Measurements from ENCODE around the gene SSX3.
"Not testable (repeated sequence)": the region's sequence is repeated elsewhere in the genome, so short reads cannot be mapped to it uniquely, and the experiment has no call there.

SSX3 gene

GRCh38 chrX:48356315-48357094, at the start of gene SSX3:
Gene SSX3 (minus strand): TSS chrX:48356703. CDS start chrX:48355249, 1,454 bp downstream.
- DNase-seq (ENCODE audit: low read depth) = not testable (repeated sequence)

GRCh38 chrX:48397825-48398224, 41.3 kb upstream of the SSX3 start:
- DNase-seq (ENCODE audit: low read depth) = not testable (repeated sequence)

GRCh38 chrX:48396931-48397330, 40.4 kb upstream of the SSX3 start:
- DNase-seq (ENCODE audit: low read depth) = not testable (repeated sequence)

GRCh38 chrX:48383239-48383638, 26.7 kb upstream of the SSX3 start, which contains the start of gene SSX4:
Gene SSX4 (plus strand): TSS chrX:48383539. CDS start chrX:48384054, 515 bp downstream.
- DNase-seq (ENCODE audit: low read depth) = not testable (repeated sequence)

GRCh38 chrX:48370408-48370807, 13.9 kb upstream of the SSX3 start:
- DNase-seq (ENCODE audit: low read depth) = not testable (repeated sequence)

- not testable (repeated sequence) for DNase-seq (ENCODE audit: low read depth)
Measured at GRCh38 chrX:48367717-48368408, 11.4 kb upstream of the SSX3 start.

GRCh38 chrX:48359281-48359680, 2.8 kb upstream of the SSX3 start:
- DNase-seq (ENCODE audit: low read depth) = not testable (repeated sequence)

- DNase-seq (ENCODE audit: low read depth) = no peak
Measured at GRCh38 chrX:48357681-48358080, 1.2 kb upstream of the SSX3 start.

- not testable (repeated sequence) for DNase-seq (ENCODE audit: low read depth)
Measured at GRCh38 chrX:48346059-48346458, 10.4 kb downstream of the SSX3 start.

- DNase-seq (ENCODE audit: low read depth) = not testable (repeated sequence)
Measured at GRCh38 chrX:48313996-48314395, 42.5 kb downstream of the SSX3 start.

- DNase-seq (ENCODE audit: low read depth) = no peak
Measured at GRCh38 chrX:48306175-48306574, 50.3 kb downstream of the SSX3 start.

Measured in stimulated activated CD8-positive, alpha-beta memory T cell treated with anti-CD3 and anti-CD28 coated beads, Interleukin-15, amount 100 ng/mL, for 1 hour (primary cell).